ENCODE results near the gene NHERF2. TPM values are rescaled to one million over a fixed set of nuclear protein-coding genes. Genes with fewer than 3 reads are reported as not detected.

Gene NHERF2
- total RNA-seq, 2 donors from 2014 or later, result 20.1 to 25.5 TPM

DNA sequence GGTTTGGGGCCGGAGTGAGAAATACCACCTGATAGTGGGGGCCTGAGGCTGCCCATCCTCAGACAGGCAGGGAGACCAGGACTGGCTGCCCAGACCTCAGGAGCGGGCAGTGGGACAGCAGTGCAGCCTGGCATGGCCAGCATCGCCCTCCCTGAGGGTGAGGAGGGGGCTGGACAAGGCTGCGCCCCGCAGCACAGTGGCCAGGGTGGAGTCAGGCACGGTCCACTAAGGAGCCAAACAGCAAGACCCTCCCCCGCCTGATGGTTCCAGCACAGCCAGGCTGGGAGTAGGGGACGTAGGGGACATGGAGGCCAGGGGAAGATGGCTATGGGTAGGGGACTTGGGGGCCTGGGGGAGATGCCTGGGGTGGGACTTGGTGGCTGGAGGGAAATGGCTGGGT lies 20.4 kb upstream of the NHERF2 start:
- Histone ChIP-seq H3K4me3 (ENCODE audit: low read length) (no peak overlapping the region), H3K27me3 (ENCODE audit: control insufficient read depth, insufficient read depth, low read length, poor library complexity, severe bottlenecking) (no peaks in the 10 kb centered on the region), H3K27ac (ENCODE audit: low read depth, low read length) (no peak overlapping the region), H3K36me3 (ENCODE audit: control insufficient read depth, insufficient read depth, low read length) (peaks cover 33% of the 10 kb centered on the region), H3K9ac (ENCODE audit: extremely low read depth, low read length, poor library complexity, severe bottlenecking) (no peak overlapping the region), H3K4me1 (ENCODE audit: control insufficient read depth, insufficient read depth, low read length) (peaks cover 27% of the 10 kb centered on the region), H3K9me3 (ENCODE audit: control insufficient read depth, low read length) (no peaks in the 10 kb centered on the region)
- DNase-seq, result no peak
- Mint-ChIP-seq H3K27ac (no peak overlapping the region), H3K36me3 (ENCODE audit: low read depth) (peaks cover 16% of the 10 kb centered on the region), H3K27me3 (ENCODE audit: insufficient read depth) (no peaks in the 10 kb centered on the region), H3K9me3 (no peaks in the 10 kb centered on the region), H3K4me3 (no peak overlapping the region), H3K4me1 (peaks cover 23% of the 10 kb centered on the region)
- 91 to 97% methylated on average over 5 to 8 of the region's 8 CpGs for WGBS, 2 experiments (ENCODE audit: insufficient coverage in 1 of 2, insufficient read length in 1 of 2)
- TF ChIP-seq, protein P1, sequence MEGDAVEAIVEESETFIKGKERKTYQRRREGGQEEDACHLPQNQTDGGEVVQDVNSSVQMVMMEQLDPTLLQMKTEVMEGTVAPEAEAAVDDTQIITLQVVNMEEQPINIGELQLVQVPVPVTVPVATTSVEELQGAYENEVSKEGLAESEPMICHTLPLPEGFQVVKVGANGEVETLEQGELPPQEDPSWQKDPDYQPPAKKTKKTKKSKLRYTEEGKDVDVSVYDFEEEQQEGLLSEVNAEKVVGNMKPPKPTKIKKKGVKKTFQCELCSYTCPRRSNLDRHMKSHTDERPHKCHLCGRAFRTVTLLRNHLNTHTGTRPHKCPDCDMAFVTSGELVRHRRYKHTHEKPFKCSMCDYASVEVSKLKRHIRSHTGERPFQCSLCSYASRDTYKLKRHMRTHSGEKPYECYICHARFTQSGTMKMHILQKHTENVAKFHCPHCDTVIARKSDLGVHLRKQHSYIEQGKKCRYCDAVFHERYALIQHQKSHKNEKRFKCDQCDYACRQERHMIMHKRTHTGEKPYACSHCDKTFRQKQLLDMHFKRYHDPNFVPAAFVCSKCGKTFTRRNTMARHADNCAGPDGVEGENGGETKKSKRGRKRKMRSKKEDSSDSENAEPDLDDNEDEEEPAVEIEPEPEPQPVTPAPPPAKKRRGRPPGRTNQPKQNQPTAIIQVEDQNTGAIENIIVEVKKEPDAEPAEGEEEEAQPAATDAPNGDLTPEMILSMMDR (conservative IDR thresholded peaks at IDR 0.05), result no peak

- H3K4me3 ChIP-seq (ENCODE audit: low read length), result peak overlapping the region; percentile 96
- Mint-ChIP-seq H3K36me3 (ENCODE audit: low read depth) (peaks cover 10% of the 10 kb centered on the region), H3K9me3 (no peaks in the 10 kb centered on the region), H3K27me3 (ENCODE audit: insufficient read depth) (no peaks in the 10 kb centered on the region), H3K4me3 (peak overlapping the region; percentile 74), H3K4me1 (peaks cover 23% of the 10 kb centered on the region), H3K27ac (no peak overlapping the region)
- no peaks in the 10 kb centered on the region for H3K9me3 ChIP-seq (ENCODE audit: control insufficient read depth, low read length)
- peaks cover 24% of the 10 kb centered on the region for H3K36me3 ChIP-seq (ENCODE audit: control insufficient read depth, insufficient read depth, low read length)
- TF ChIP-seq, protein P1 (conservative IDR thresholded peaks at IDR 0.05), result no peak
- peaks cover 27% of the 10 kb centered on the region for H3K4me1 ChIP-seq (ENCODE audit: control insufficient read depth, insufficient read depth, low read length)
- WGBS, 2 experiments (ENCODE audit: insufficient coverage in 1 of 2, insufficient read length in 1 of 2), result 93 to 95% methylated on average over 12 to 16 of the region's 16 CpGs
- no peaks in the 10 kb centered on the region for H3K27me3 ChIP-seq (ENCODE audit: control insufficient read depth, insufficient read depth, low read length, poor library complexity, severe bottlenecking)
- H3K9ac ChIP-seq (ENCODE audit: extremely low read depth, low read length, poor library complexity, severe bottlenecking), result no peak overlapping the region
- DNase-seq, result no peak
- no peak overlapping the region for H3K27ac ChIP-seq (ENCODE audit: low read depth, low read length)
Measured at GRCh38 chr16:2007081-2007836, 19.4 kb upstream of the NHERF2 start.

DNA sequence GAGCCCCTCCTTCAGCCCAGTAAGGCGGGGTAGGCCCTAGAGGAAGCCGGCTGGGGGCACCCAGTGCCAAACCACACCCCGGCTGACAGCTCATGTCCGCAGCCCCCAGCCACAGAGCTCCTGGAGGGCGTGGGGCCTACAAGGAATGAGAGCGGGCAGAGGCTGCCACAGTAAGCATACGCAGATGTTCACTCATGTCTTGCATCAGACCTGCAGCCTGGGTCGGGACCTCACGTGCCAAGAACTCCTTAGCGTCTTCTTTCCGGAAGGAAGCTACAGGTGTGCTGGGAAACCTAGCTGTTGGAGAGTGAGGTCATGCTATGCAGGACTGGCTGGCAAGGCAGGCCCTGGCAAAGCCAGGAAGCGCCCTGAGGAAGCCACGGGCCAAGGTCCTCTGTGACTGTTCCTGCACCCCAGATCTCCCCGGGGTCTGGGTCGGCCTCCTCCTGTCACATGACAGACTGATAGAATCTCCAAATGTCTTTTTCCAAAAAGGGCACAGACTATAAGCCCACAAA lies 18.6 kb upstream of the NHERF2 start:
- peak overlapping the region; percentile 33 for H3K27ac Mint-ChIP-seq

More for the DNA sequence above, 18.6 kb upstream of the NHERF2 start:
- no peak overlapping the region for H3K27ac ChIP-seq (ENCODE audit: low read depth, low read length)
- no peaks in the 10 kb centered on the region for H3K27me3 ChIP-seq (ENCODE audit: control insufficient read depth, insufficient read depth, low read length, poor library complexity, severe bottlenecking)
- H3K9me3 Mint-ChIP-seq, result no peaks in the 10 kb centered on the region
- peak overlapping the region; percentile 84 for H3K9ac ChIP-seq (ENCODE audit: extremely low read depth, low read length, poor library complexity, severe bottlenecking)
- H3K36me3 Mint-ChIP-seq (ENCODE audit: low read depth), result peaks cover 7% of the 10 kb centered on the region
- WGBS, 2 experiments (ENCODE audit: insufficient coverage in 1 of 2, insufficient read length in 1 of 2), result 93% methylated on average over 15 of the region's 15 CpGs
- H3K36me3 ChIP-seq (ENCODE audit: control insufficient read depth, insufficient read depth, low read length), result peaks cover 16% of the 10 kb centered on the region
- TF ChIP-seq, protein P1 (conservative IDR thresholded peaks at IDR 0.05), result no peak
- H3K27me3 Mint-ChIP-seq (ENCODE audit: insufficient read depth), result no peaks in the 10 kb centered on the region
- H3K4me3 Mint-ChIP-seq, result peak overlapping the region; percentile 74
- no peaks in the 10 kb centered on the region for H3K9me3 ChIP-seq (ENCODE audit: control insufficient read depth, low read length)
- peaks cover 23% of the 10 kb centered on the region for H3K4me1 Mint-ChIP-seq
- peak overlapping the region; percentile 96 for H3K4me3 ChIP-seq (ENCODE audit: low read length)
- no peak for DNase-seq
- H3K4me1 ChIP-seq (ENCODE audit: control insufficient read depth, insufficient read depth, low read length), result peaks cover 27% of the 10 kb centered on the region

Measured in endodermal cell (in vitro differentiated cells).